Thoracic aorta (tissue), 2 donors: ENCODE measurements around the gene IBTK. TPM values are rescaled to one million over a fixed set of nuclear protein-coding genes. Genes with fewer than 3 reads are reported as not detected.
"Not testable (repeated sequence)": the region's sequence is repeated elsewhere in the genome, so short reads cannot be mapped to it uniquely, and the experiment has no call there.

Experiments used
- ATAC-seq: fragments of 150-250 bp; one replicate; pipeline ENCODE4 v1.8.0; 2017; ENCODE audit warnings: low read depth; ENCODE audit not compliant: insufficient number of reproducible peaks, low FRiP score
- DNase-seq: peaks from one replicate; pipeline ENCODE4 v3.0.0-alpha.2; 2020; ENCODE audit warnings: low spot score
- H3K27ac ChIP-seq, 2 donors: fragments of 200-600 bp; sonication (generic); 1 replicate in 1 of 2; 2 replicates in 1 of 2; pipeline ENCODE4 v1.5.1; 2016; ENCODE audit warnings: mild to moderate bottlenecking in 2 of 2, moderate library complexity in 2 of 2
- H3K27me3 ChIP-seq: fragments of 200-600 bp; sonication (generic); replicated peaks from 2 replicates; pipeline ENCODE4 v1.6.0; 2016; ENCODE audit warnings: mild to moderate bottlenecking; ENCODE audit not compliant: insufficient read depth
- H3K36me3 ChIP-seq: fragments of 200-600 bp; sonication (generic); one replicate; pipeline ENCODE4 v1.5.1; 2016
- H3K4me1 ChIP-seq, 2 donors: fragments of 200-600 bp; sonication (generic); 1 replicate in 1 of 2; 2 replicates in 1 of 2; pipeline versions ENCODE4 v1.5.1 to v1.6.0; 2016; ENCODE audit warnings: low read depth in 2 of 2, mild to moderate bottlenecking in 1 of 2; ENCODE audit not compliant: control insufficient read depth in 1 of 2
- H3K4me3 ChIP-seq: fragments of 200-600 bp; sonication (generic); 2 replicates; pipeline ENCODE4 v1.5.1; 2016; ENCODE audit warnings: mild to moderate bottlenecking
- H3K9me3 ChIP-seq: fragments of 200-600 bp; sonication (generic); 2 replicates; pipeline ENCODE4 v1.5.1; 2016
- CTCF ChIP-seq: fragments of 200-600 bp; sonication (generic); IDR thresholded peaks from one replicate; pipeline ENCODE4 v1.5.1; 2019; ENCODE audit warnings: antibody characterized with exemption
- total RNA-seq, 2 donors: library from RNA; depleted of rRNA; stranded (reverse); fragments of >200 nt; gene quantifications; one replicate each; pipeline versions ENCODE4 v1.1.0 to v1.2.3, GENCODE V29; 2016

IBTK gene
- total RNA-seq, 2 donors from 2014 or later: 18.1 to 36.8 TPM

GRCh38 chr6:82263916-82264315, 16.4 kb upstream of the IBTK start:
- H3K9me3 ChIP-seq: no peaks in the 10 kb centered on the region
- H3K4me3 ChIP-seq: no peak overlapping the region
- H3K4me1 ChIP-seq: peaks cover 7 to 12% of the 10 kb centered on the region in 2 donors
- no peak for TF ChIP-seq CTCF
- H3K27ac ChIP-seq: no peak overlapping the region
- no peaks in the 10 kb centered on the region for H3K36me3 ChIP-seq
- ATAC-seq (no peak), DNase-seq (no peak)
- no peaks in the 10 kb centered on the region for H3K27me3 ChIP-seq

- H3K9me3 ChIP-seq: no peaks in the 10 kb centered on the region
- H3K27ac ChIP-seq: peak overlapping the region in 1 of 2 donors; percentile 17
- TF ChIP-seq CTCF: no peak
- peaks cover 7 to 12% of the 10 kb centered on the region in 2 donors for H3K4me1 ChIP-seq
- no peaks in the 10 kb centered on the region for H3K36me3 ChIP-seq
- no peaks in the 10 kb centered on the region for H3K27me3 ChIP-seq
- no peak for ATAC-seq
- H3K4me3 ChIP-seq: no peak overlapping the region
- no peak for DNase-seq
Observed at GRCh38 chr6:82260997-82261732, 13.6 kb upstream of the IBTK start.

- no peaks in the 10 kb centered on the region for H3K27me3 ChIP-seq
- H3K9me3 ChIP-seq: no peaks in the 10 kb centered on the region
- TF ChIP-seq CTCF: no peak
- DNase-seq: no peak
- H3K36me3 ChIP-seq: no peaks in the 10 kb centered on the region
- peaks cover 7 to 12% of the 10 kb centered on the region in 2 donors for H3K4me1 ChIP-seq
- ATAC-seq: no peak
- no peak overlapping the region for H3K4me3 ChIP-seq
- H3K27ac ChIP-seq: no peak overlapping the region
Observed at GRCh38 chr6:82259389-82259788, 11.8 kb upstream of the IBTK start.

- Histone ChIP-seq H3K4me1 (peaks cover 7 to 12% of the 10 kb centered on the region in 2 donors), H3K27me3 (no peaks in the 10 kb centered on the region), H3K36me3 (no peaks in the 10 kb centered on the region), H3K4me3 (no peak overlapping the region), H3K9me3 (no peaks in the 10 kb centered on the region), H3K27ac (no peak overlapping the region)
- DNase-seq (no peak), ATAC-seq (no peak)
- no peak for TF ChIP-seq CTCF
Observed at GRCh38 chr6:82257088-82257774, 9.7 kb upstream of the IBTK start.

GRCh38 chr6:82254722-82255121, 7.2 kb upstream of the IBTK start:
- not testable (repeated sequence) for DNase-seq, H3K9me3 ChIP-seq, H3K4me1 ChIP-seq, H3K27me3 ChIP-seq, H3K36me3 ChIP-seq, ATAC-seq, H3K27ac ChIP-seq, H3K4me3 ChIP-seq
